ENCODE results near the gene FAH. TPM values are rescaled to one million over a fixed set of nuclear protein-coding genes. Genes with fewer than 3 reads are reported as not detected.

FAH gene
- total RNA-seq, 1 donor from 2014 or later, result 25.6 TPM

- H3K4me3 ChIP-seq, result no peak overlapping the region
- H3K27me3 ChIP-seq (ENCODE audit: low read depth), result peaks cover 5% of the 10 kb centered on the region
- H3K9me3 ChIP-seq, result no peaks in the 10 kb centered on the region
- no peak overlapping the region for H3K27ac ChIP-seq
- TF ChIP-seq CTCF (IDR thresholded peaks at IDR 0.05), result no peak
- no peaks in the 10 kb centered on the region for H3K36me3 ChIP-seq
- intact Hi-C loops (cut with DNase I), result no loop called here
- no peak for ATAC-seq
- H3K4me1 ChIP-seq, result no peaks in the 10 kb centered on the region
- no peak for DNase-seq
Observed at GRCh38 chr15:80201256-80202015, 48.6 kb downstream of the FAH start.

GRCh38 chr15:80202016-80202315 is 49.2 kb downstream of the FAH start:
- H3K36me3 ChIP-seq, result no peaks in the 10 kb centered on the region
- peaks cover 5% of the 10 kb centered on the region for H3K27me3 ChIP-seq (ENCODE audit: low read depth)
- ATAC-seq (no peak), DNase-seq (no peak)
- H3K4me3 ChIP-seq, result no peak overlapping the region
- TF ChIP-seq CTCF (IDR thresholded peaks at IDR 0.05), result no peak
- H3K4me1 ChIP-seq, result no peaks in the 10 kb centered on the region
- H3K9me3 ChIP-seq, result no peaks in the 10 kb centered on the region
- intact Hi-C loops (cut with DNase I), result no loop called here
- H3K27ac ChIP-seq, result no peak overlapping the region

GRCh38 chr15:80202641-80203360 is 50.0 kb downstream of the FAH start:
- no peak overlapping the region for H3K4me3 ChIP-seq
- intact Hi-C loops (cut with DNase I), result no loop called here
- no peak for ATAC-seq

GRCh38 chr15:80203361-80203885 is 50.6 kb downstream of the FAH start:
- H3K36me3 ChIP-seq, result no peaks in the 10 kb centered on the region
- peaks cover 5% of the 10 kb centered on the region for H3K27me3 ChIP-seq (ENCODE audit: low read depth)
- ATAC-seq (no peak), DNase-seq (no peak)
- no peak overlapping the region for H3K27ac ChIP-seq
- intact Hi-C loops (cut with DNase I), result no loop called here
- no peaks in the 10 kb centered on the region for H3K9me3 ChIP-seq
- H3K4me1 ChIP-seq, result no peaks in the 10 kb centered on the region
- no peak overlapping the region for H3K4me3 ChIP-seq
- no peak for TF ChIP-seq CTCF (IDR thresholded peaks at IDR 0.05)

More at GRCh38 chr15:80202641-80203360, 50.0 kb downstream of the FAH start:
- no peaks in the 10 kb centered on the region for H3K36me3 ChIP-seq
- peaks cover 5% of the 10 kb centered on the region for H3K27me3 ChIP-seq (ENCODE audit: low read depth)
- no peak for DNase-seq
- no peaks in the 10 kb centered on the region for H3K9me3 ChIP-seq
- H3K4me1 ChIP-seq, result no peaks in the 10 kb centered on the region
- TF ChIP-seq CTCF (IDR thresholded peaks at IDR 0.05), result no peak
- H3K27ac ChIP-seq, result no peak overlapping the region

GRCh38 chr15:80204231-80204630 is 51.4 kb downstream of the FAH start:
- TF ChIP-seq CTCF (IDR thresholded peaks at IDR 0.05), result no peak
- intact Hi-C loops (cut with DNase I), result no loop called here
- no peak for DNase-seq

More at GRCh38 chr15:80204231-80204630, 51.4 kb downstream of the FAH start:
- H3K4me3 ChIP-seq, result no peak overlapping the region
- no peak overlapping the region for H3K27ac ChIP-seq
- H3K27me3 ChIP-seq (ENCODE audit: low read depth), result peaks cover 4% of the 10 kb centered on the region
- no peak for ATAC-seq
- no peaks in the 10 kb centered on the region for H3K4me1 ChIP-seq
- no peaks in the 10 kb centered on the region for H3K36me3 ChIP-seq
- H3K9me3 ChIP-seq, result no peaks in the 10 kb centered on the region

Measured in lower lobe of right lung (tissue), 2 donors.